GM12874 (cell line): ENCODE data around the gene CDC42BPG.
A peak's percentile ranks its signal among the peaks of the same experiment; 100 is the strongest.

Source experiments
- TF ChIP-seq, protein P1 (sequence below): IDR thresholded peaks from 2 replicates; pipeline ENCODE4 v1.5.1; 2011; ENCODE audit warnings: low read depth, mild to moderate bottlenecking, control low read depth, low read length, moderate library complexity; ENCODE audit not compliant: insufficient read depth

The CDC42BPG gene, protein sequence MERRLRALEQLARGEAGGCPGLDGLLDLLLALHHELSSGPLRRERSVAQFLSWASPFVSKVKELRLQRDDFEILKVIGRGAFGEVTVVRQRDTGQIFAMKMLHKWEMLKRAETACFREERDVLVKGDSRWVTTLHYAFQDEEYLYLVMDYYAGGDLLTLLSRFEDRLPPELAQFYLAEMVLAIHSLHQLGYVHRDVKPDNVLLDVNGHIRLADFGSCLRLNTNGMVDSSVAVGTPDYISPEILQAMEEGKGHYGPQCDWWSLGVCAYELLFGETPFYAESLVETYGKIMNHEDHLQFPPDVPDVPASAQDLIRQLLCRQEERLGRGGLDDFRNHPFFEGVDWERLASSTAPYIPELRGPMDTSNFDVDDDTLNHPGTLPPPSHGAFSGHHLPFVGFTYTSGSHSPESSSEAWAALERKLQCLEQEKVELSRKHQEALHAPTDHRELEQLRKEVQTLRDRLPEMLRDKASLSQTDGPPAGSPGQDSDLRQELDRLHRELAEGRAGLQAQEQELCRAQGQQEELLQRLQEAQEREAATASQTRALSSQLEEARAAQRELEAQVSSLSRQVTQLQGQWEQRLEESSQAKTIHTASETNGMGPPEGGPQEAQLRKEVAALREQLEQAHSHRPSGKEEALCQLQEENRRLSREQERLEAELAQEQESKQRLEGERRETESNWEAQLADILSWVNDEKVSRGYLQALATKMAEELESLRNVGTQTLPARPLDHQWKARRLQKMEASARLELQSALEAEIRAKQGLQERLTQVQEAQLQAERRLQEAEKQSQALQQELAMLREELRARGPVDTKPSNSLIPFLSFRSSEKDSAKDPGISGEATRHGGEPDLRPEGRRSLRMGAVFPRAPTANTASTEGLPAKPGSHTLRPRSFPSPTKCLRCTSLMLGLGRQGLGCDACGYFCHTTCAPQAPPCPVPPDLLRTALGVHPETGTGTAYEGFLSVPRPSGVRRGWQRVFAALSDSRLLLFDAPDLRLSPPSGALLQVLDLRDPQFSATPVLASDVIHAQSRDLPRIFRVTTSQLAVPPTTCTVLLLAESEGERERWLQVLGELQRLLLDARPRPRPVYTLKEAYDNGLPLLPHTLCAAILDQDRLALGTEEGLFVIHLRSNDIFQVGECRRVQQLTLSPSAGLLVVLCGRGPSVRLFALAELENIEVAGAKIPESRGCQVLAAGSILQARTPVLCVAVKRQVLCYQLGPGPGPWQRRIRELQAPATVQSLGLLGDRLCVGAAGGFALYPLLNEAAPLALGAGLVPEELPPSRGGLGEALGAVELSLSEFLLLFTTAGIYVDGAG (N-terminal part only)

GRCh38 chr11:64844330-64845128 lies at the start of gene CDC42BPG:
TSS of gene CDC42BPG (minus strand) at chr11:64844653. CDS start at chr11:64844569, 84 bp downstream.
- TF ChIP-seq, protein P1, sequence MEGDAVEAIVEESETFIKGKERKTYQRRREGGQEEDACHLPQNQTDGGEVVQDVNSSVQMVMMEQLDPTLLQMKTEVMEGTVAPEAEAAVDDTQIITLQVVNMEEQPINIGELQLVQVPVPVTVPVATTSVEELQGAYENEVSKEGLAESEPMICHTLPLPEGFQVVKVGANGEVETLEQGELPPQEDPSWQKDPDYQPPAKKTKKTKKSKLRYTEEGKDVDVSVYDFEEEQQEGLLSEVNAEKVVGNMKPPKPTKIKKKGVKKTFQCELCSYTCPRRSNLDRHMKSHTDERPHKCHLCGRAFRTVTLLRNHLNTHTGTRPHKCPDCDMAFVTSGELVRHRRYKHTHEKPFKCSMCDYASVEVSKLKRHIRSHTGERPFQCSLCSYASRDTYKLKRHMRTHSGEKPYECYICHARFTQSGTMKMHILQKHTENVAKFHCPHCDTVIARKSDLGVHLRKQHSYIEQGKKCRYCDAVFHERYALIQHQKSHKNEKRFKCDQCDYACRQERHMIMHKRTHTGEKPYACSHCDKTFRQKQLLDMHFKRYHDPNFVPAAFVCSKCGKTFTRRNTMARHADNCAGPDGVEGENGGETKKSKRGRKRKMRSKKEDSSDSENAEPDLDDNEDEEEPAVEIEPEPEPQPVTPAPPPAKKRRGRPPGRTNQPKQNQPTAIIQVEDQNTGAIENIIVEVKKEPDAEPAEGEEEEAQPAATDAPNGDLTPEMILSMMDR: peak; percentile 86

GRCh38 chr11:64893194-64894069 lies 49.0 kb upstream of the CDC42BPG start:
- TF ChIP-seq, protein P1: no peak

DNA sequence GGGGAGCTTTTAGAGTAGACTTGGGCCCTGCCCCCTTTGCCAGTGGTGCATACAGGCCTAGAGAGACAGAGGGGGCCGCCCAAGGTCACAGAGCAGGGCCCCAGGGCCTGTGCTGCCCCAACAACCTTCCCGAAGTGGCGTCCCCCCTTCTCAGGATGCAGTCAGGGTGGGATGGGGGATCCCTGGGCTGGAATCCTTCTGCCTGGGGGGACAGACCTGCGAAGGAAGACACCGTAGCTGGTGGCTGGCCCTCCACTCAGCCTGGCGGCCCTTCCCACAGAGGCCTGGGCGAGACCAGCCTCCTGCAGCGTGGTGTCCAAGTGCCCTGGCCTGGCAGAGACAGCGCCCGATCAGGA lies 48.4 kb upstream of the CDC42BPG start:
- TF ChIP-seq, protein P1: no peak

GRCh38 chr11:64892411-64892831 lies 48.0 kb upstream of the CDC42BPG start:
- TF ChIP-seq, protein P1: no peak

- TF ChIP-seq, protein P1: no peak
Measured at GRCh38 chr11:64891880-64892279, 47.4 kb upstream of the CDC42BPG start.

DNA sequence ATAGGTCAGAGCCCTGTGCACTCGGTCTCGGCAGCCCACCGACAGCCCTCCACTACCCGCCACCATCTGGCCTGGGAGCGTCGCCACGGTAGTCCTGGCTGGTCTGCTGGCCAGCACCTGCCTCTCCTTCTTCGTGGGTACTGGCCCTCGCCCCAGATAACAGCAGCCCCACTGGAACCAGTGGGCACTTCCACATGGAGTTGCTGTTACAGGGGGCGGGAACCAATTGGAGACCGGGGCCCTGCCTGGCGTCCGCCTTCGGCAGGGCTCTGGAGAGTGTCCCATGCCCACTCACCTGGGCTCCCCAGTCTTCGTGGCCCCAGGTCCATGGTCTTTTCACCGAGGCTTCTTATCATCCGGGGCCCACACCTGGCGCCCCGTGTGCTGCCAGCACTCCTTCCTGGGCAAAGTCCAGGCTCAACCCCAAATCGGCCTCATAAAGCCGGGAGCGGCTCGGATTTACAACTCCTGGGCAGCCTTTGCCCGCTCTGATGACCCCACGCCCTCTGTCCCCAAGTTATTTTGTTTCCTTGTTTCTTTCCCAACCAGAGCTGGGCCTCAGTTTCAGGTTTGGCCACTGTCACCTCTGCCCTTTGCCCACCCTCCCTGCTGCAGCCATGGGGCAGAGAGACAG lies 46.9 kb upstream of the CDC42BPG start:
- TF ChIP-seq, protein P1: no peak
